H1 (cell line): ENCODE data around the gene USP13. TPM values are rescaled to one million over a fixed set of nuclear protein-coding genes. Genes with fewer than 3 reads are reported as not detected.

Experiments
- ATF2 ChIP-seq: IDR thresholded peaks from 2 replicates; pipeline ENCODE4 v1.6.1; 2012; ENCODE audit warnings: low read length, inconsistent platforms
- CHD7 ChIP-seq: fragments of 300-600 bp; sonication (generic); IDR thresholded peaks from 2 replicates; pipeline ENCODE4 v1.7.1; 2012; ENCODE audit warnings: low read length, moderate library complexity, mild to moderate bottlenecking, inconsistent platforms; ENCODE audit not compliant: insufficient replicate concordance
- CTBP2 ChIP-seq: IDR thresholded peaks from 2 replicates; pipeline ENCODE4 v1.7.0; 2011; ENCODE audit warnings: borderline replicate concordance, mild to moderate bottlenecking, moderate library complexity, mixed read lengths, low read length; ENCODE audit not compliant: insufficient read depth, insufficient read length
- HDAC2 ChIP-seq, 2 experiments: fragments of 300-600 bp in 1 of 2; sonication (generic) in 1 of 2; IDR thresholded peaks; 2 replicates each; pipeline ENCODE4 v1.6.1; 2011 to 2012; ENCODE audit warnings: low read depth in 2 of 2, low read length in 2 of 2, mild to moderate bottlenecking in 2 of 2, moderate library complexity in 2 of 2, borderline replicate concordance in 1 of 2, inconsistent platforms in 1 of 2
- RBBP5 ChIP-seq: IDR thresholded peaks from 2 replicates; pipeline ENCODE4 v1.7.1; 2012; ENCODE audit warnings: low read depth, mild to moderate bottlenecking, inconsistent platforms, low read length, moderate library complexity, borderline replicate concordance
- SUZ12 ChIP-seq: fragments of 200-600 bp; sonication (generic); IDR thresholded peaks from 2 replicates; pipeline ENCODE4 v1.6.1; 2012; ENCODE audit warnings: mild to moderate bottlenecking, inconsistent platforms, low read length, moderate library complexity, mixed read lengths
- TAF7 ChIP-seq: optimal IDR thresholded peaks from 2 replicates; pipeline ENCODE3; 2011; ENCODE audit warnings: low read depth, mild to moderate bottlenecking, inconsistent platforms, low read length, moderate library complexity, borderline replicate concordance
- YY1 ChIP-seq: IDR thresholded peaks from 2 replicates; pipeline ENCODE4 v1.6.1; 2011; ENCODE audit warnings: low read depth, mild to moderate bottlenecking, low read length
- polyA plus RNA-seq, 7 experiments: library from polyadenylated mRNA; depleted of rRNA in 3 of 7; stranded (reverse) in 5 of 7; unstranded in 2 of 7; fragments of >200 nt in 5 of 7; fragments of 200-250 nt in 2 of 7; gene quantifications; 1 replicate in 5 of 7; 2 replicates in 1 of 7; 4 replicates in 1 of 7; pipeline versions ENCODE4 v1.2.1 to v1.2.3, GENCODE V29; 2011 to 2013; ENCODE audit warnings: missing spikeins in 2 of 7, mixed read lengths in 2 of 7
- total RNA-seq: library from RNA; stranded (reverse); fragmentation: NEBNext Ultra II Directional; extraction: Animal tissue kit (Norgen Biotek cat#: 25700); gene quantifications from 2 replicates; pipeline ENCODE4 v1.2.1, GENCODE V29; 2021

Gene USP13
- total and polyA plus RNA-seq, 2 of the 8 experiments (the other 6 are each of a cell fraction or from before 2014, with no cell fraction given) = 7.9 to 25.9 TPM

GRCh38 chr3:179837374-179837773 lies 184.5 kb downstream of the USP13 start (continued):
- TF ChIP-seq CHD7 (no peak), HDAC2 (IDR thresholded peaks at IDR 0.05; ENCODE audit: borderline replicate concordance in 1 of 2, low read depth in 2 of 2, low read length in 2 of 2) (no peak), ATF2 (no peak), YY1 (no peak), RBBP5 (no peak), TAF7 (no peak), CTBP2 (no peak), SUZ12 (no peak)
